ENCODE data around the gene DCDC2B. TPM values are rescaled to one million over a fixed set of nuclear protein-coding genes. Genes with fewer than 3 reads are reported as not detected.

DCDC2B gene
- total and polyA plus RNA-seq, 10 of the 15 experiments (the other 5 are each of a cell fraction or from before 2014, with no cell fraction given): 0.12 to 0.21 (median 0.15) TPM; not detected in 7

GRCh38 chr1:32201011-32201855, 7.7 kb upstream of the DCDC2B start (continued):
- TF ChIP-seq NFYB (IDR thresholded peaks at IDR 0.05; ENCODE audit: insufficient read depth, low read depth, low read length) (no peak), RFX5 (IDR thresholded peaks at IDR 0.05; ENCODE audit: low read depth, low read length) (no peak), BMI1 (IDR thresholded peaks at IDR 0.05; ENCODE audit: borderline replicate concordance) (no peak), STAT1 (conservative IDR thresholded peaks at IDR 0.05) (no peak), IRF4 (IDR thresholded peaks at IDR 0.05; ENCODE audit: low read depth, low read length) (no peak), CEBPZ (IDR thresholded peaks at IDR 0.05; ENCODE audit: low read depth, low read length) (no peak), POU2F2 (IDR thresholded peaks at IDR 0.05; ENCODE audit: borderline replicate concordance, low read depth, low read length) (no peak), MYC (IDR thresholded peaks at IDR 0.05; ENCODE audit: insufficient read depth, insufficient read length, insufficient replicate concordance, low read length, severe bottlenecking) (no peak), LARP7 (IDR thresholded peaks at IDR 0.05) (no peak; the same call in 1 of the 2 replicates), WRNIP1 (IDR thresholded peaks at IDR 0.05; ENCODE audit: borderline replicate concordance, low read depth, low read length) (no peak), ATF3 (IDR thresholded peaks at IDR 0.05; ENCODE audit: borderline replicate concordance, extremely low read depth, low read depth, low read length) (no peak), USF1 (IDR thresholded peaks at IDR 0.05; ENCODE audit: borderline replicate concordance, extremely low read length, insufficient read depth, low read depth, low read length) (no peak), IKZF1 (conservative IDR thresholded peaks at IDR 0.05) (peak; percentile 93), BRCA1 (IDR thresholded peaks at IDR 0.05; ENCODE audit: low read depth, low read length) (no peak), NR2F1 (conservative IDR thresholded peaks at IDR 0.05) (peak; percentile 81), NR2C2 (IDR thresholded peaks at IDR 0.05; ENCODE audit: borderline replicate concordance, control insufficient read depth, insufficient read length, low read depth) (no peak), MEF2B (IDR thresholded peaks at IDR 0.05; ENCODE audit: partially characterized antibody, poor library complexity, severe bottlenecking) (peak; percentile 20), ZNF384 (IDR thresholded peaks at IDR 0.05; ENCODE audit: borderline replicate concordance, low read depth, low read length) (no peak), IRF3 (IDR thresholded peaks at IDR 0.05) (no peak), GABPA (IDR thresholded peaks at IDR 0.05; ENCODE audit: low read depth) (no peak)
- TF ChIP-seq, protein P1, sequence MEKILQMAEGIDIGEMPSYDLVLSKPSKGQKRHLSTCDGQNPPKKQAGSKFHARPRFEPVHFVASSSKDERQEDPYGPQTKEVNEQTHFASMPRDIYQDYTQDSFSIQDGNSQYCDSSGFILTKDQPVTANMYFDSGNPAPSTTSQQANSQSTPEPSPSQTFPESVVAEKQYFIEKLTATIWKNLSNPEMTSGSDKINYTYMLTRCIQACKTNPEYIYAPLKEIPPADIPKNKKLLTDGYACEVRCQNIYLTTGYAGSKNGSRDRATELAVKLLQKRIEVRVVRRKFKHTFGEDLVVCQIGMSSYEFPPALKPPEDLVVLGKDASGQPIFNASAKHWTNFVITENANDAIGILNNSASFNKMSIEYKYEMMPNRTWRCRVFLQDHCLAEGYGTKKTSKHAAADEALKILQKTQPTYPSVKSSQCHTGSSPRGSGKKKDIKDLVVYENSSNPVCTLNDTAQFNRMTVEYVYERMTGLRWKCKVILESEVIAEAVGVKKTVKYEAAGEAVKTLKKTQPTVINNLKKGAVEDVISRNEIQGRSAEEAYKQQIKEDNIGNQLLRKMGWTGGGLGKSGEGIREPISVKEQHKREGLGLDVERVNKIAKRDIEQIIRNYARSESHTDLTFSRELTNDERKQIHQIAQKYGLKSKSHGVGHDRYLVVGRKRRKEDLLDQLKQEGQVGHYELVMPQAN (conservative IDR thresholded peaks at IDR 0.05): peak; percentile 58; the same call in 1 of the 2 replicates

All from GM12878 (cell line).